Measurements from ENCODE around the gene WDR55. TPM values are rescaled to one million over a fixed set of nuclear protein-coding genes. Genes with fewer than 3 reads are reported as not detected.
A peak's percentile ranks its signal among the peaks of the same experiment; 100 is the strongest.
"Not testable (repeated sequence)": the region's sequence is repeated elsewhere in the genome, so short reads cannot be mapped to it uniquely, and the experiment has no call there.

The WDR55 gene
- polyA plus RNA-seq, 2 of the 4 experiments (the other 2 are of a cell fraction): 23.3 to 36.2 TPM

- WGBS (ENCODE audit: missing lambda C conversion rate): 91% methylated on average over 10 of the region's 10 CpGs
Measured at GRCh38 chr5:140637371-140638100, 27.2 kb upstream of the WDR55 start.

GRCh38 chr5:140638898-140639147, 25.9 kb upstream of the WDR55 start:
- WGBS (ENCODE audit: missing lambda C conversion rate): 11% methylated on average over 9 of the region's 9 CpGs
- Histone ChIP-seq H3K4me3 (peak overlapping the region; percentile 68), H3K4me2 (peak overlapping the region; percentile 90), H3K27ac (peak overlapping the region; percentile 87 to 91), H3K4me1 (peaks cover 27% of the 10 kb centered on the region)
- not testable (repeated sequence) for H3K9me3 ChIP-seq; DNase-seq (ENCODE audit: low read depth in 1 of 2, low spot score in 1 of 2); FAIRE-seq
- CTCF ChIA-PET: interaction anchor here (0.6 to 2.0 kb wide), 21 partner anchors 8 to 953 kb away, joined by 3 to 7 read pairs (median 4); partner anchors contain the start of genes EIF4EBP3, IK and NDUFA2
- POLR2A ChIA-PET: interaction anchor here (0.6 to 2.4 kb wide), 4 partner anchors 9 to 237 kb away, joined by 3 to 12 read pairs (median 7); partner anchors contain the start of genes ANKHD1, APBB3, IK and NDUFA2
- TF ChIP-seq HEYL (CRISPR knock-in tag; IDR thresholded peaks at IDR 0.05): 0 out of 2 replicates have a peak, but pooled peaks have one; percentile 48
- ATAC-seq: peak in 1 of 2 experiments; percentile 3; a peak in 3 of 6 replicates

More at GRCh38 chr5:140637371-140638100, 27.2 kb upstream of the WDR55 start:
- peaks cover 40% of the 10 kb centered on the region for H3K4me1 ChIP-seq
- no peak for DNase-seq (ENCODE audit: low read depth in 1 of 2, low spot score in 1 of 2)
- no peak for ATAC-seq
- H3K27ac ChIP-seq: no peak overlapping the region
- H3K4me2 ChIP-seq: no peak overlapping the region
- no peak overlapping the region for H3K4me3 ChIP-seq
- no peak for FAIRE-seq
- POLR2A ChIA-PET: interaction anchor here (2.4 kb wide), 1 partner anchor 10 kb away, joined by 12 read pairs; the partner anchor contains the start of genes IK and NDUFA2
- CTCF ChIA-PET: interaction anchor here (1.4 to 1.7 kb wide), 2 partner anchors 47 to 90 kb away, joined by 3 to 6 read pairs; partner anchors contain the start of gene EIF4EBP3
- no peaks in the 10 kb centered on the region for H3K9me3 ChIP-seq
- TF ChIP-seq MAFK (IDR thresholded peaks at IDR 0.05; ENCODE audit: partially characterized antibody): no peak
- TF ChIP-seq HDAC2 (IDR thresholded peaks at IDR 0.05): no peak
- no peak for TF ChIP-seq NR3C1 (IDR thresholded peaks at IDR 0.05)
- TF ChIP-seq PBX3 (IDR thresholded peaks at IDR 0.05): no peak
- no peak for TF ChIP-seq JUN (IDR thresholded peaks at IDR 0.05)
- no peak for TF ChIP-seq FOXS1 (CRISPR knock-in tag; IDR thresholded peaks at IDR 0.05)
- no peak for TF ChIP-seq POLR2AphosphoS2 (conservative IDR thresholded peaks at IDR 0.05; ENCODE audit: low read length)
- TF ChIP-seq, protein P1, sequence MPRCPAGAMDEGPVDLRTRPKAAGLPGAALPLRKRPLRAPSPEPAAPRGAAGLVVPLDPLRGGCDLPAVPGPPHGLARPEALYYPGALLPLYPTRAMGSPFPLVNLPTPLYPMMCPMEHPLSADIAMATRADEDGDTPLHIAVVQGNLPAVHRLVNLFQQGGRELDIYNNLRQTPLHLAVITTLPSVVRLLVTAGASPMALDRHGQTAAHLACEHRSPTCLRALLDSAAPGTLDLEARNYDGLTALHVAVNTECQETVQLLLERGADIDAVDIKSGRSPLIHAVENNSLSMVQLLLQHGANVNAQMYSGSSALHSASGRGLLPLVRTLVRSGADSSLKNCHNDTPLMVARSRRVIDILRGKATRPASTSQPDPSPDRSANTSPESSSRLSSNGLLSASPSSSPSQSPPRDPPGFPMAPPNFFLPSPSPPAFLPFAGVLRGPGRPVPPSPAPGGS (IDR thresholded peaks at IDR 0.05): no peak
- no peak for TF ChIP-seq REST (IDR thresholded peaks at IDR 0.05)
- TF ChIP-seq GATA3 (IDR thresholded peaks at IDR 0.05; ENCODE audit: borderline replicate concordance): no peak
- no peak for TF ChIP-seq HOXA7 (CRISPR knock-in tag; IDR thresholded peaks at IDR 0.05)
- no peak for TF ChIP-seq HOXB13 (CRISPR knock-in tag; IDR thresholded peaks at IDR 0.05; ENCODE audit: low read depth)
- TF ChIP-seq CHD4 (IDR thresholded peaks at IDR 0.05; ENCODE audit: borderline replicate concordance): no peak
- no peak for TF ChIP-seq TP53 (CRISPR knock-in tag; IDR thresholded peaks at IDR 0.05)
- no peak for TF ChIP-seq CHD2 (IDR thresholded peaks at IDR 0.05; ENCODE audit: low read length, partially characterized antibody)
- no peak for TF ChIP-seq EHMT2 (IDR thresholded peaks at IDR 0.05; ENCODE audit: low read depth)
- no peak for TF ChIP-seq ZFP36 (IDR thresholded peaks at IDR 0.05; ENCODE audit: borderline replicate concordance, partially characterized antibody)
